WERI-Rb-1 (cell line): ENCODE data around the gene PDGFA.

ENCODE experiments used
- DNase-seq: peaks from one replicate; pipeline ENCODE4 v3.0.0-alpha.2; 2020
- H3K27ac ChIP-seq: fragments of 250-450 bp; sonication (Bioruptor Pico); 2 replicates; pipeline ENCODE4 v1.5.1; 2020; ENCODE audit warnings: mild to moderate bottlenecking, moderate library complexity
- H3K27me3 ChIP-seq: fragments of 250-450 bp; sonication (Bioruptor Pico); 2 replicates; pipeline ENCODE4 v1.5.1; 2021; ENCODE audit warnings: mild to moderate bottlenecking, low read depth, moderate library complexity; ENCODE audit not compliant: insufficient read depth, severe bottlenecking
- H3K36me3 ChIP-seq: fragments of 250-450 bp; sonication (Bioruptor Pico); 2 replicates; pipeline ENCODE4 v1.5.1; 2020; ENCODE audit warnings: mild to moderate bottlenecking, moderate library complexity
- H3K4me3 ChIP-seq: 2 replicates; pipeline ENCODE4 v1.5.1; 2011; ENCODE audit warnings: low read depth, mild to moderate bottlenecking, control low read depth, low read length
- H3K9me3 ChIP-seq: fragments of 250-450 bp; sonication (Bioruptor Pico); 2 replicates; pipeline ENCODE4 v1.5.1; 2021; ENCODE audit warnings: mild to moderate bottlenecking, moderate library complexity; ENCODE audit not compliant: severe bottlenecking
- TF ChIP-seq, protein P1 (sequence below): IDR thresholded peaks from 2 replicates; pipeline ENCODE4 v1.5.1; 2011; ENCODE audit warnings: low read depth, mild to moderate bottlenecking, control low read depth, inconsistent platforms, low read length

PDGFA gene

DNA sequence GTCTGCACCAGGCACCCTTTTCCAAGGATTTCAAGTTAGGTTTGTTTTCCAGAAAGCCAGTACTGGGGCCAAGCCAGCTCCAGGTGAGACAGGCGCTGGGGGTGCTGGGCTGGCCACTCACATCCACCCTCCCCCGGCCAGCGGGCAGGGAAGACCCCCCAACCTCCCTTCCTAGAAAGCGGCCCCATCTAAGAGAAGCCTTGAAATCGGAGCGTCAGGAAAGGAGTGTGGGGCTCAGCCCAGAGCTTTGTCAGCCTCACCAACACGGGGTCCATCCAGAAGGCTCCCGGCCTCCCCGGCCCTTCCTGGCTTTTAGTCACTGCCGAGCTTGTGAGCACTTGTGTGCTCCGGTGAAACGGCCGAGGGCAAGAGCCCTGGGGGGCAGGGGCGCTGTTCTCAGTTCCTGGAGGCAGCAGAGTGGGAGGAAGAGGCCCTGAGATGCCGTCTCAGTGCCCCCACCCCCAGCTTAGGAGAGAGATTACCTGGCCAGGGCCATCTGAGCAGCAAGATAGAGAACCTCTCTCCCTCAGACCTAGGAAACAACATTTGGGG is 39.6 kb downstream of the PDGFA start:
- Histone ChIP-seq H3K36me3 (no peaks in the 10 kb centered on the region), H3K27ac (peak overlapping the region; percentile 65), H3K27me3 (no peaks in the 10 kb centered on the region), H3K9me3 (no peaks in the 10 kb centered on the region), H3K4me3 (no peak overlapping the region)
- TF ChIP-seq, protein P1, sequence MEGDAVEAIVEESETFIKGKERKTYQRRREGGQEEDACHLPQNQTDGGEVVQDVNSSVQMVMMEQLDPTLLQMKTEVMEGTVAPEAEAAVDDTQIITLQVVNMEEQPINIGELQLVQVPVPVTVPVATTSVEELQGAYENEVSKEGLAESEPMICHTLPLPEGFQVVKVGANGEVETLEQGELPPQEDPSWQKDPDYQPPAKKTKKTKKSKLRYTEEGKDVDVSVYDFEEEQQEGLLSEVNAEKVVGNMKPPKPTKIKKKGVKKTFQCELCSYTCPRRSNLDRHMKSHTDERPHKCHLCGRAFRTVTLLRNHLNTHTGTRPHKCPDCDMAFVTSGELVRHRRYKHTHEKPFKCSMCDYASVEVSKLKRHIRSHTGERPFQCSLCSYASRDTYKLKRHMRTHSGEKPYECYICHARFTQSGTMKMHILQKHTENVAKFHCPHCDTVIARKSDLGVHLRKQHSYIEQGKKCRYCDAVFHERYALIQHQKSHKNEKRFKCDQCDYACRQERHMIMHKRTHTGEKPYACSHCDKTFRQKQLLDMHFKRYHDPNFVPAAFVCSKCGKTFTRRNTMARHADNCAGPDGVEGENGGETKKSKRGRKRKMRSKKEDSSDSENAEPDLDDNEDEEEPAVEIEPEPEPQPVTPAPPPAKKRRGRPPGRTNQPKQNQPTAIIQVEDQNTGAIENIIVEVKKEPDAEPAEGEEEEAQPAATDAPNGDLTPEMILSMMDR, result no peak
- DNase-seq, result peak; percentile 69

DNA sequence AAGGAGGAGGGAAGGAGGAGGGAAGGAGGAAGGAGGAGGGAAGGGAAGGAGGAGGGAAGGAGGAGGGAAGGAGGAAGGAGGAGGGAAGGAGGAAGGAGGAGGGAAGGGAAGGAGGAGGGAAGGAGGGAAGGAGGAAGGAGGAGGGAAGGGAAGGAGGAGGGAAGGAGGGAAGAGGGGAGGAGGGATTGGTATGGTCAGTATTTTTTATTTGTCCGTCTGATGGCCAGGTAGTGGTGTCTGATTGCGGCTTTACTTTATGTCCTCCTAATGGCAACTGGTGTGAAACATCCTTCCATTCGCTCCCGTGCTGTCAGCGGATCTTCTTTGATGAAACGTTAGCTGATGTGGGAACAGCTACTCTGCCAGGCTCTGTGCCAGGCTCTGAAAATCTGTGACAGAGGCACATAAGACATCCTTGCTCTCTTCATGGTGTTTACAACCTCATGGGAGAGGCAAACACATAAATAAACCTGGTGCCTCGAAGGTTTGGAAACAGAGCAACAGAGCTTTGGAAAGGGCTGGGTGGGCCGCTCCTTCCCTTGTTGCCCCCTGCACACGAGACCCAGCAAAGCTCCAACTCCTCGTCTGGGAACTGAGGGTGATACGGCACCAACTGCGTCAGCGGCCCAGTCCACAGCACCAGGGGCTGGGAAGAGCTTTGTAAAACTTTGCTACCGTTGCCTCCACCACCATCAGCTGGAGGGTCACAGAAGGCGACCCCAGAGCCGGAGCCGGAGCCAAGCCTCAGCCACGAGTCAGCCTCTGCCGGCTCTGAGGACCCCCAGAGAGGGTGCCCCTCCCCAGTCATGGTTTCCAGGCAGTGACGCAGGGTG is 40.3 kb downstream of the PDGFA start:
- Histone ChIP-seq H3K36me3 (no peaks in the 10 kb centered on the region), H3K4me3 (no peak overlapping the region), H3K27ac (no peak overlapping the region; the same call in 1 of the 2 replicates), H3K27me3 (no peaks in the 10 kb centered on the region), H3K9me3 (no peaks in the 10 kb centered on the region)
- DNase-seq, result no peak
- TF ChIP-seq, protein P1, result no peak

DNA sequence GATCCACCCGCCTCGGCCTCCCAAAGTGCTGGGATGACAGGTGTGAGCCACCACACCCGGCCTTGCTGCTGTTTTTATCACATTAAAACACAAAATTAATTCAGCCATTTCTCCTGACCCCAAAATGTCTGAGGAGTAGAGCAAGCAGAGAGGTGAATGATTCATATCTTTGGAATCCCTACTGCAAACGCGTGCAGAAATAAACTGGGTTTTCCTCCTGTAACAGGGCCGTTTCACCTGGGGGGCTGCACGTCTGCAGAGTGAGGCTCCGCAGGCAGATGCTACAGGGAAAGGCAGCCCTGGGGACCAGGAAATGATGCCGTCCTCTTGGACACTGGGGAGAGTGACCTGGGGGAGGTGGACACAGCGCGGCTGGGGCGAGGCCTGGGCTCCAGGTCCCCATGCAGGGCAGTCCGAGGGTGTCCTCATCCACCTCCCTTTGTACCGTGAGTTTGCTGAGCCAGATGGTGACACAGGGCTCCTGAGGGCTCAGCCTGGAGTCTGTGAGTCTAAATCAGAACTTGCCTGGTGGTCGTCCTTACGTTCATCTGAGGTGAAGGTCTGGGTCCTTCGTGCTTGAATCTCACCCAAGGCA is 41.9 kb downstream of the PDGFA start:
- TF ChIP-seq, protein P1, result no peak
- H3K4me3 ChIP-seq, result no peak overlapping the region
- peak overlapping the region; percentile 30 for H3K27ac ChIP-seq
- H3K27me3 ChIP-seq, result no peaks in the 10 kb centered on the region
- no peaks in the 10 kb centered on the region for H3K9me3 ChIP-seq
- no peaks in the 10 kb centered on the region for H3K36me3 ChIP-seq
- DNase-seq, result peak; percentile 74

DNA sequence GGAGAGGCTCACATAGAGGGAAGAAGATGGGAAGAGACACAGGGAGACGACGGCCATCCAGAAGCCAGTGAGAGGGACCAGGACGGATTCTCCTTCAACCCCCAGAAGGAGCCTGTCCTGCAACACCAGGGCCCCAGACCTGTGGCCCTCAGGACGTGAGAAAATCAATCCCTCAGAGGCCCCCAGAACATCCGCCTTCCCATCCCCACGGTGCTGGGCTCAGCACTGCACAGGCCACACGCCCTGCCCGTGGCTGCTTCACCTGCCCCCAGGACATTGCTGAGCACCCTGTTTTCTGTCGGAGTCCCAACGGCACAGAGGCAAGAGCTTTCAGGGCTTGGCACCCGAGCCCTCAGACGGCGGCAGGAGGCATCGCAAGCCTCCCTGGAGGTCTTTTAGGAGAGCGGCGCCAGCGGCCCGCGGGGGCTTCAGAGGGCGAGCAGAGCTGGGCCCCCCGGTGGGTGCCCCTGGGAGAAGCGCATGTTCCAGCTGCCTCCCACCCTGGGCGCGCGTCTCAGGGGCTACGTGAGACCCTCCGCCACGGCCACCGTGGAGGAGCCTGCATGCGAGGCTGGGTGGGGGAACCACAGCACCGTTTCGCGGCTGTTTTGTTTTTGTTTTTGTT is 42.8 kb downstream of the PDGFA start:
- Histone ChIP-seq H3K9me3 (no peaks in the 10 kb centered on the region), H3K36me3 (no peaks in the 10 kb centered on the region), H3K27ac (no peak overlapping the region), H3K4me3 (no peak overlapping the region), H3K27me3 (no peaks in the 10 kb centered on the region)
- no peak for DNase-seq
- TF ChIP-seq, protein P1, result no peak

DNA sequence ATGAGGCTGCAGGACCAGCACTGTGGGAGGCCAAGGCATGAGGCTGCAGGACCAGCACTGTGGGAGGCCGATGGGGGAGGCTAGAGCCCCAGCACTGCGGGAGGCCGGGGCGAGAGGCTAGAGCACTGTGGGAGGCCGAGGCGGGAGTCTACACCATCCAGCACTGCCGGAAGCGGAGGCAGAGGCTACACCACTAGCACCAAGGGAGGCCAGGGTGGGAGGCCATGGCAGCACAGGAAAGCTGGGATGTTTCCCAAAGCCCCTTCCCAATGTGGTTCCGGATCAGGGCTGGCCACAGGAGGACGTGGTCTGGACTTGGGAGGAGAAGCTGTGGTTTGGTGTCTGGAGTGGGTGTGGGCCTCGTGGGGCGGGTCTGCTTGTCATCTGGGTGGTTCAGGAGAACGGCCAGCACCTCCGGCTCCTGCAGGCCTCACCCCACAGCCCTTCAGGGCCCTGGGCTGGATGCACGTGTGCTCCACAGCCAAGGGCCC is 43.6 kb downstream of the PDGFA start:
- TF ChIP-seq, protein P1, result no peak
- Histone ChIP-seq H3K4me3 (no peak overlapping the region), H3K27me3 (no peaks in the 10 kb centered on the region), H3K9me3 (no peaks in the 10 kb centered on the region), H3K27ac (no peak overlapping the region), H3K36me3 (no peaks in the 10 kb centered on the region)
- DNase-seq, result no peak
